Measurements from ENCODE around the gene GRM8.
"Not testable (repeated sequence)": the region's sequence is repeated elsewhere in the genome, so short reads cannot be mapped to it uniquely, and the experiment has no call there.

Gene GRM8

DNA sequence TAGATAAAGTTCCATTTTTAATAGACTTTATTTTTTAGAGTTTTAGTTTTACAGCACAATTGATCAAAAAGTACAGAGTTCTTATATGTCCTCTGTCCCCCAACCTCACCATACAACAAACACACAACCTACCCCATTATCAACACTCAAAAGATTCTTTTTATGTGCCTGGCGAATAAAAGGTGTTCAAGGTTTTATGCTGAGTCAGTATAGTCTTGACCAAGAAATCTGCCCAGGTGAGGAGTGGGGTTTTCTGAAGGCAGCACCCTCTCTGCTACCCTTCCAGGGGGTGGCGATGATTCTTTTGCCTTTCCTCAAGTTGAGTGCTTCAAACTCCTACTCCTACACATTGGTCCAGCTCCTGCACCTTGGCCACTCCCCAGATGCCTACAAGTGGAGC lies 222.9 kb downstream of the GRM8 start:
- DNase-seq (ENCODE audit: low read depth), result no peak

DNA sequence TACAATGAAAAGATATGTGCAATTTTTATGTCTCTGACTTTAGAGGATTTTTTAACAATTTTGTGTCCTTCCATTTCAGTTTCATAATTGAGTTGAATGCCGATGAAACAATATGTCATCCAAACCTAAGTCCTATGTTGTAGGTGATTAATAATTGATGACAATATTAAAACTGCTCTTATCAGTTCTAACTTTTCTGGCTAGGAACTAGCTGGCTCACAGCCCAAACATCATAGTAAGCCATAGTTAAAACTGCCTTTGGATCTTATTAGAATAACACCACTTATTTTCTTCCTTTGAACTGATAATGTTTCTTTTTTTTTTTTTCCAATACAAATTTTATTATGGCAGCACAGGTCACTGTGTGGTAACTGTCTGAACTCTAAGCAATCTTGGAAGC lies 230.9 kb downstream of the GRM8 start:
- no peak for DNase-seq (ENCODE audit: low read depth)

DNA sequence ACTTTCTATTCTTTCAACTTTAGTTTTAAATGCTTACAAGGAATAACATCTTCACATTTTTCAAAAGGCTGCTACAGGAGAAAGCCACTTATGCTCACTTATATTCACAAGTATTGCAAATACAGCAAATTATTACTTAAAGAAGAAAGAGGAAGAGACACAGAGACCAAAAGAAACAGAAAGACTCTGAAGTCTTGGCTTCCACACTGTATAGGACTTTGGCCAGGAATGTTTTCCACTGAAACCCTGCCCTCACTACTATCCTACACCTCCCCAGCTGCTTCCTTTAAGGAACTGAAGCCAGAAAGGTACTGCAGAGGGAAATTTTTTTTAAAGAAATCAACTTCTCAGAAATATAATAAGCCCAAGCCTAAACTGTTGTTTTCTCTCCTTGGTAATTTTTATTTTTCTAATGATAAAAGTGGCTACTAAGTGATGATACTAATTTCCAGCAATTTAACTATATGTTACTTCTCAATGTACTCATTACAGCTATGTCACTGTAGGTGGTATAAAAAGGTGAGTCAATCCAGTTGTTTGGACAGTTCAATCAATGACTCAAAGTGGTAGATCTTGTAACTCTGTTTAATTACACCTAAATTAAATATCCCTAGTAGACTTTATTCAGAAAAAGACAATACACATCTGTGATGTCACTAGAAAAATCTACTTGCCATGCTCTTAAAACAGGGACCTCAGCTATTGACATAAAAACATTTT lies 231.6 kb downstream of the GRM8 start:
- DNase-seq (ENCODE audit: low read depth), result no peak

DNA sequence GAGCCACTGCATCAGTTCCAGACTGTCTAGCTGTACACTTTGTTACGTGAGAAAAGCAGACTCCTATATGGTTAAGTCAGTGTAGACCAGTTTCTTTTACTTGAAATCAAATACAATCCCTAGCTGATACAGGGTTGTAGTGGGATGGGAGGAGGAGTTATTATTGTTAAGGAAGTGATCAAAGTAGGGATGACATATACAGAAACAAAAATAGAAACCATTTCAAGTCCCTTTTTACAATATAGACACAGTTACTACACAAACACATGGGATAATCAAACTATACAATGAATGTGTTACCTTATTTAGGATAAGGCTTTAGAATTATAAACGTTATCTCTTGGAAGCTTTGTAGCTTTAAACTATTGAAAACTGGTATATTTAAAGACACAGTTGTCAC lies 233.9 kb downstream of the GRM8 start:
- DNase-seq (ENCODE audit: low read depth), result no peak

DNA sequence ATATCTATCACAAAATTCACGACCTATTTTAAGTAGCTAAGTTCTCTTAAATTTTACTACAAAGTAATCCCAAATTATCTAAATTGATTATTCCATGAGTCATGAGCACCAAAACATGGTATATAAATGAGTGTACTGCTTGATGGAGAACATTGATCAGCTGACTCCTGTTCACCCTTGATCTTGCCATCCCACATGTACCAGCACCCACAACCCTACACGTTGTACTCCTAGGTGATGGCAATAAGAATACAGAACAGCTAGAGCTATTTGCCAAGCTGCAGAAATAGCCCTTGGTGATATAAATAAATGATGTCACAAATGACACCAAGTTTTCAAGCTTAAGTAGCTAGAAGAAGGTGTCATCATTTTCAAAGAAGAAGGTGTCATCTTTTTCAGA lies 235.5 kb downstream of the GRM8 start:
- DNase-seq (ENCODE audit: low read depth), result no peak

DNA sequence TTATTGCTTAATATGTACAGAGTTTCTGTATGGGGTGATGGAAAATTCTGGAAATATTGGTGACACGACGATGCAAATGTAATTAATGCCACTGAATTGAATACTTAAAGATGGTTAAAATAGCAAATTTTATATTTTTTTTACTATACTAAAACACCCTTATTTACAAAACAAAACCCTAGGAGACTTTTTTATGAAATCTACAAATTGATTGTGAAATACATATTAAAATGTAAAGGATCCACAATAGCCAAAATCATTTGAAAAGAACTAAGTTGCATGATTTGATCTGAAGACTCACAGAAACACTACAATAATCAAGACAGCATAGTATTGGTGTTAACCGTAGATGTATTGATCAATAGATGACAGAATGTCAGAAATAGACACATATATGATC lies 252.0 kb downstream of the GRM8 start:
- no peak for DNase-seq (ENCODE audit: low read depth)

DNA sequence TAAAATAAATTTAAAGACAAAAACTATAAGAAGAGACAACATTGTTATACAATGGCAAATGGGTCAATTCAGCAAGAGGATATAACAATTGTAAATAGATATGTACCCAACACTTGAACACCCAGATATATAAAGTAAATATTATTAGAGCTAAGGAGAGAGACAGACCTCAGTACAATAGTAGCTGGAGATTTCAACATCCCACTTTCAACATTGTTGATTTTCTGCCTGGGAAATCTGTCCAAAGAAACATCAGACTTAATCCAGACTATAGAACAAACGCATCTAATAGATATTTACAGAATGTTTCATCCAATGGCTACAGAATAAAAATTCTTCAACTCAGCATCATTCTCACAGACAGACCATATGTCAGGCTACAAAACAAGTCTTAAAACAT lies 256.1 kb downstream of the GRM8 start:
- no peak for DNase-seq (ENCODE audit: low read depth)

DNA sequence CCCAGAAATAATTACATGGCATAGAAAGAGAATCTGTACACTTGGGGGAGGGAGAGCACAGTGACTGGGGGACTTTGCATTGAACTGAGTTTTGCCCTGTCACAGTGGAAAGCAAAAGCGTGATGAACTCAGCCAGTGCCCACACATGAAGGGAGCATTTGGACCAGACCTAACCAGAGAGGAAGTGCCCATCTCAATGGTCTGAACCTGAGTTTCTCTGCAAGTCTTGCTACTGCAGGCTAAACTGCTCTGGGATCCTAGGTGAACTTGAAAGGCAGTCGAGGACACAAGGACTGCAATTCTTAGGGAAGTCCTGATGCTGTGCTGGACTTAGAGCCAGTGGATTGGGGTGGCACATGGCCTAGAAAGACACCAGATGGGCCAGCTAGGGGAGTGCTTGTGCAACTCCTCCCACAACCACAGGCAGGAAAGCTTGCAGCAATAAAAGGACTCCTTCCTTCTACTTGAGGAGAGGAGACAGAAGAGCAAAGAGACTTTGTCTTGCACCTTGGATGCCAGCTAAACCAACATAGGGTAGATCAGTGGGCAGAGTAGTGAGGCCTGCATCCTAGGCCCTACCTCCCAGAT lies 259.0 kb downstream of the GRM8 start:
- no peak for DNase-seq (ENCODE audit: low read depth)

DNA sequence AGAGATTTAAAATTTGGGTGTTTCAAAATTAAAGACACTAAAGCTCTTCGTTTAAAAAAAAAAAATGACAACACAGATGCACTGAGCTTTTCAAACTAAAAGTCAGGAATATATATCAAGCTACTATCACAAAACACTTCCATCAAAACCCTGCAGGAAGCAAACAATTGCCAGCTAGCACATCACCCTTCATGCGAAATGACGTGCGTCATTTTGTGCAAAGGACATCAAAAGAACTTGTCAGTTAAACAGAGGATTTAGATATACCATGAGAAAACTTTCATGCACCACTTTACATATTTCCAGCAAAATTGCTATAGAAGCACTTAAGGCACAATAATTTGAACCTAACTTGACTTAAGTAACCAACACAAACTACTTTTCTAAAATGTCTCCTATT lies 264.7 kb downstream of the GRM8 start:
- DNase-seq (ENCODE audit: low read depth), result no peak

DNA sequence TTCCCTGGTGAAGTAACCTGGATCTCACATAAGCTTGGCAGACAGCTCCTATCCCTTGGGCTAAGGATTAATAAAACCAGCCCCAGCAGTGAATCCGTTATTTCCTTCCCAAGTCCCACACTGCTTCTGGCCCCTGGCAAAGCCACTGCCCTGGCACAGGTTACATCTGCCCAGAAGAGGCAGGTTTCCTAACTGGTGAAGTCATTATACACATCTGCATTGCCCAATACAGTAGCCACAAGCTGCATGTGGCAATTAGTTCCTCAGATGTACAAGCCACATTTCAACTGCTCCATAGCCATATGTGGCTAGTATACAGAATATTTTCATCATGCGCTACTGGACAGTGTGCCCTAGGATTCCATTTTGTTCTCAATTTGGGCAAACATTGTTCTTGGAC lies 273.0 kb downstream of the GRM8 start:
- no peak for DNase-seq (ENCODE audit: low read depth)

DNA sequence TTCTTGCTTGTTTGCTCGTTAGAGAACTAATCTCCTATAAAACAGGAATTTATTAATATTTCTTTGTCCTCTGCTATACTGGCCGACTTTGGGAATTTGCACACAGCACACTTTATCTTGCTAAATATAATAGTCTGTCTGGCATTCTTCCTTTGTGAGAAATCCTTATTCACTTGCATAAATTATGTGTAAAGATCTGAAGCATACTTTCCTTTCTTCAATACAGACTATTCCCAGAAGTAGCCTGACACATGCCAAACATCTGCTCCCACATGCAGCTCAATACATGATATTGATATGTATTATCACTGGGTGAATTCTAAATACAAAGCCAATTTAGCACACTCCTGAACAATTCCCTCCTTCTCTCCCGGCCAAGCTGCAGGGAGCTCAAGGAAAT lies 273.9 kb downstream of the GRM8 start:
- DNase-seq (ENCODE audit: low read depth), result no peak

DNA sequence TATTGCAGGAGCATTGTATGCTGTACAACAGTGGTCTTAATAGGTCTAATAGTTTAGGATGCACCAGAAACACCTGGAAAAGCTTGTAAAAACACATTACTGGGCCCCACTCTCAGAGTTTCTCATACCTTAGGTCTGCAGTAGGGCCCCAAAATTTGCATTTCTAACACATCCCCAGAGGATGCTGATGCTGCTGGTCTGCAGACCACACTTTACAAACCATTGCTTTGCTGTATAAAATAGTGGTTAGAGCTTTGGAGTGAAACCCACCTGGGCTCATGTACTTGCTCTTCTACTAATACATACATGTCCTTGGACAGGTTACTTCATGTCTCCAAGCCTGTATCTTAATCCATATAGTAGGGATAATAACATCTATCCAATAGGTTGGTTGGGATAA lies 279.7 kb downstream of the GRM8 start:
- DNase-seq (ENCODE audit: low read depth), result no peak

DNA sequence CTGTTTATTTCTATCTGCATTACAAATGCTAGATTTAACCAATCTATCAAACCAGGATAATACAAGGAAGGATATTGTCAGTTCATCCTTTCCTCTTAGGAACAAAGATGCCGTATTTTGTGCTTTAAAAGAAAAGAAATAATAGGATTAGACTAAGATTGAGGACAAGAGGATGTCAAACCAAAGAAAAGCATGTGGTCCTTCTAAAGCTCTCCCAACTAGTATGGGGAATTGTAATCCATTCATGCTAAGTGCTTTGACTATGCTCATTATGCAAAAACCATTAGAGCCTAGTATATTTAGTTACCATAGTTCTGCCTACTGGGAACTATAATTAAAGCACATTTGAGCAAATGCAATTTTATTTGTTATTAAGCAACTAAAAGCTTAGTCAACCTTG lies 280.2 kb downstream of the GRM8 start:
- no peak for DNase-seq (ENCODE audit: low read depth)

DNA sequence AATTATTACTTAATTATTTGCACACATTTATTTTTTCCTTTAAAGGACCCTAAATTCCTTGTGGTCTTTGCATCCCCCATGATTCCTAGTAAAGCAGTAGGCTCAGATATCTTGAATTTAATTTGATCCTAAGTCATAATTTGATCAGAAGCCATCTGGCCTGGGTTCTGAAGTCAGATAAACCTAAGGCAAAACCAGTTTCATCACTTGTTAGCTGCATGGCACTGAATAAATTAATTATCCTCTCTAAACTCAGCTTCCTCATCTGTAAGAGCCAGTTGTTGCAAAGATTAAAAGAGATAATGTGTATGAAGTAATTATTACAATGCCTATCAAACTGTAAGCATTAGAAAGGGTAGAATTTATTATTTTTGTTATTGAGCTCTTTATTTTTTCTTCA lies 293.1 kb downstream of the GRM8 start:
- DNase-seq (ENCODE audit: low read depth), result no peak

DNA sequence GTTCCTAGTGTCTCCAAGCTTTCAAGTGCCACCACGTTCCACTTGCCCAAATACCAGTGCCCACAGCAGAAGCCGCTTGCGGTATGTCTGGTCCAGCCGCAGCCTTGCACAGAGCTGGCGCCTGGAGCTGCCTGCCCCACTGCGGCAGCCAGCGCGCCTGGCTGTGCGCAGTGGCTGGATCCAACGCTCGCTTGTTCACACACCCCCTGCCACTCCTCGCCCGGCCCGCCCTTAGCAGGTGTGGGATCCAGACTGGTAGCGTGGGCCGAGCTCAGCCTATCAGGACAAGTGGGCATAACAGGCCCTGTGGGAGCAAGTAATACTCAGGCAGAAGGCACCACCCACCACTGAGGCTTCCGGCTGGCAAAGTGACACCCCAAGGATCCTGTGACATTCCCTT lies 294.4 kb downstream of the GRM8 start:
- DNase-seq (ENCODE audit: low read depth), result no peak

DNA sequence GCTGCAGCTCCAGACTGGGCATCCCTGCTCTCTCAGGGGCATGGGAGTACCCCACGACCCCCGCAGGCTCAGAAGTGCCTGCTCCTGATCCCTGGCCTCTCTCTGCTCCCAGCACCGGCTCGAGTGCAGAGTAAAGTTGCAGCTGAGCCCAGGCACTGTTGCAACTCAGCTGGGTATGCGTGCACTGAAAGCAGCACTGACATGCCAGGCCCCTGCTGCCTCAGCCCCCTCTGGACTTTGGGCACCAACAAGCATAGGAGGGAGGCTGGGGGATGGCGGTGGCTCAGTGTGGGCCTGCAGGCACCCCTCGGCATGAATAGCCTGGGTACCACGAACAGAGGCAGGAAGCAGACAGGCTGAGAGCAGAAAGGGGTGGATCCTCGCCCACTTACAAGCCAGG lies 295.3 kb downstream of the GRM8 start:
- DNase-seq (ENCODE audit: low read depth), result no peak

DNA sequence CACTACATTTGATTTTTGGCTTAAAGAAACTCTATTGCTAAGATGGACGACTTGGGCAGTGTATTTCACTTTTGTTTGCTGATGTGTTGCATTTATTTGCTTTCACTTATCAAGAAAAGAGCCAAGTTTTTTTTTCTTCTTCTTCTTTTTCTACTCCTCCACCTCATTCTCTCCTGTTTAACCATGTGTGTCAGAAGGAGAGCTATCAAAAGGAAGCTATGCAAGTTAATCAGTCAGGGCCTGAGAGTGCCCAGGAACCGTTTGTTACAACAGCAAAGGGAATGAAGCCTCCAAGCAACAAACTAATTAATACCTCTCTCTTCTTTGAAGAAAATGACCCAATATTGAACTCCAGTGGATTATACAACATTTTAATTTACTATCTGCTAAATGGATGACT lies 299.3 kb downstream of the GRM8 start:
- no peak for DNase-seq (ENCODE audit: low read depth)

DNA sequence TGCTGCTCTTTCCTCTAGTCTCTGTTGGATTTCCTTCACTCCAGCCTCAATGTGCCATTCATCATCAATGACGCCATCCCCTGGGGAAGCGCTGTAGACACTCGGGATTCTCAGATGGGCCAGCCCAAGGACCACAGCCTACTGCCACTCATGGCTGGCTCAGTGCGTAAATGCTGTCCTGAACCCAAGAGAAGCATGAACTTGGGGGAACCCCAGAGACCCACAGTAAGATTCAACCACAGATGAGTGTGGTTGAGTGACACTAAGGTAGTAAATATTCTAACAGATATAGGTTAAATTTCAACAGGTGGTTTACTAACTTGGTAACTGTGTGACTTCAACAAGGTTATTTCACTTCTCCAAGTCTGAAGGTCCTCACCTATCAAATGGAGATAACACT lies 304.1 kb downstream of the GRM8 start:
- no peak for DNase-seq (ENCODE audit: low read depth)

DNA sequence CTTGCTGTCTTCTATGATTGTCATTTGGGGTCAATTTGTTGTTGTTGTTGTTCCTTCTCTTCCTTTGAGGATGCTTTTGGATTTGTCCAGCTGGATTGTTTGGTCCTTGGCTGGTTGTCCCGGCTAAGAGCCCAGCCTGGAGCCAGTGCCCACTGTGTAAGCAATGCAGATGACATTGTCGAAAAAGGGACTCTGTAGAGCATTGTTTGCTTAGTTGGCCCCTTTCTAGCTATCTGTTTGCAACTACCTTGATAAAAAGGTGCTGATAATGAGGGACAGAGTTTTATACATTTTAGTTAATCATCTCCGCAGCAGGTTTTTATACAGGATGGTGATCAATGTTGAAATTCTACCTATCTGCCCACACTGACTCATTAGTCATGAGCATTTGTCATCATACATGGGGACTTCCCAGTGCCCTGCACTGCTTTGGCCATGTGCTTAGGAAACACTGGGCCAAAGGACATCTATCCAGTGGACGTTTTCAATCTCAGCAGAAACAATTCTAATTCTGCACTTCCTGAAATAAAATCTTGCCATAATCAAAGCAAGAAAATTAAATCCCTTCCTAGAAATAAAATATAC lies 311.9 kb downstream of the GRM8 start:
- DNase-seq (ENCODE audit: low read depth), result no peak

DNA sequence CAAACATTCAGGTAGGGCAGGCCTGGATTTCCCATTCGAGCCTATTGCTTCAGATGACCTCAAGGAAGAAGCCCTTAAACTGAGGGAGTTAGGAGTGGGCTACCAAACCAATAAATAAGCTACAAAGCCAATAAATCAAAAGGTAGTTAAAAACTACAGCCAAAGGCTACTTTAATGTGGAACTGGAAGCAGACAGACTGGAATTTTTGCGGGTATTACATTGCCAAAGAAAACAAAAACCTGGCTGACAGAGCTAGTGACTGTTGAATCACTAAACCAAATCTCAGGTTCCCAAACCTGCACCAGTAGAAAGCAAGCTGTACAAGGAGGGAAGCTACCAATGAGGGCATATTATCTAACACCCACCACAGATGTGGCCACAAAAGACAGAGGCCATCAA lies 315.6 kb downstream of the GRM8 start:
- no peak for DNase-seq (ENCODE audit: low read depth)

DNA sequence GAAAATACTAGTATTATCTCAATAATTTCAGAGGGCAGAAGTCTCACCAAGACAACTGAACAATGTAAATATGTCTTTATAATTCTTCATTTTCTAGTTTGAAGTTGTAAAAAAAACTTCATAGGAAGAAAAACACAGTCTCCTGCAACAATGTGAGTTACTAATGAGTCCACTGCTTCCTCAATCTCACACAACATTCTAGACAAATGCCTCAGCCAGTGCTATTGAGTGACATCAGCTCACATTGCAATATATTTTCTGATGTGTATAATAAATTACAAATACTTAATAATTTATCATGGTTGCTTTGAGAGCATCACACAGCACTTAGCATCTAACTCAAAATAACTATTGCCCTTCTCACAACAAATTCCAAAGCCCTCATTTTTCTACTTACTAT lies 321.2 kb downstream of the GRM8 start:
- DNase-seq (ENCODE audit: low read depth), result no peak

DNA sequence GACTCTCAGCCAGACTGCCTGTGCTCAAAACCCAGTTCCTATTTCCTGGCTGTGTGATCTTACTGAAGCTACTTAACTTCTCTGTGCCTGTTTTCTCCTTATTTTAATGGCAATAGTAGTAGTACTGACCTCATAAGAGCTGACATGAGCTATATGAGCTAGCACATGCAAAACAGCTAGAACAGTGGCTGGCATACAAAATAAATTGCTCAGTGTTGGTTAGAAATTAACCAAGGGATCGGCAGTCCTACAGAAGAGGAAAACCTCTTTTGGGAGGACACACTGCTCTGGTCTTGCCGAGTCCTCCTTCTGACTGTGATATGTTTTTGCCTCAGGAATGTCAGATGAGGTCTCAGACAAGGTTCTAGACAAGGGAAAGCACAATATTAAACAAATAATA lies 322.6 kb downstream of the GRM8 start:
- no peak for DNase-seq (ENCODE audit: low read depth)

DNA sequence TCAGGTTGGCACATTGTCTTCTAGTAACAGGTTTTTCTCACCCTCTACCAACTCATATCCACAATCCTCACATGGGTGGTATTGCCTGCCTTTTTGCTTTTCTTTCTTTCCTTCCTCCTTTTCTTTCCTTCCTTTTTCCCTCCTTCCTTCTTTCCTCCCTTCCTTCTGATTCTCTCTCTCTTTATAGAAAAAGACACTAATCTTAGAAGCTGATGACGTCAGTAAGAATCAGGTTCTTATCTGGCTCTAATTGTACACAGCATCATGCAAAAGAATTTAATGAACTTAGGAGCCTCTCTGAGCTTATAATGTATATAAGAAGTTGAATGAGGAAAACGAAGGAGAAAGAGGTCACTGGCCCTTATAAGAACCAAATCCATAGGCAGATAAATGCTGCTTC lies 328.3 kb downstream of the GRM8 start:
- DNase-seq (ENCODE audit: low read depth), result no peak

DNA sequence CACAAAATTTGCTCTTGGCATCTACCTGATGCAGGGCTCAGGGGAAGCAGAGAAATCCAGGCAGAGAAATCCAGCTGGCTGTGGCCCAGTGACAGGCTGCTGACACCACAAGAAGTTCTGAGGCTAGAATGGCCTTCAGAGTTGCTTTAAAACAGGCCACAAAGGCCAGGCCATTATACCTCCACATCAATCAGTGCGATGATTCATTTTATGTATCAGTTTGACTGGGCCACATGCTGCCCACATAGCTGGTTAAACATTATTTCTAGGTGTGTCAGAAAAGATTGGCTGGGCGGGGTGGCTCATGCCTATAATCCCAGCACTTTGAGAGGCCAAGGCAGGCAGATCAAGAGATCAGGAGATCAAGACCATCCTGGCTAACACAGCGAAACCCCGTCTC lies 341.1 kb downstream of the GRM8 start:
- not testable (repeated sequence) for DNase-seq (ENCODE audit: low read depth)
